ENCODE results near the gene SCAP.
A peak's percentile ranks its signal among the peaks of the same experiment; 100 is the strongest.
"Not testable (repeated sequence)": the region's sequence is repeated elsewhere in the genome, so short reads cannot be mapped to it uniquely, and the experiment has no call there.

The SCAP gene

DNA sequence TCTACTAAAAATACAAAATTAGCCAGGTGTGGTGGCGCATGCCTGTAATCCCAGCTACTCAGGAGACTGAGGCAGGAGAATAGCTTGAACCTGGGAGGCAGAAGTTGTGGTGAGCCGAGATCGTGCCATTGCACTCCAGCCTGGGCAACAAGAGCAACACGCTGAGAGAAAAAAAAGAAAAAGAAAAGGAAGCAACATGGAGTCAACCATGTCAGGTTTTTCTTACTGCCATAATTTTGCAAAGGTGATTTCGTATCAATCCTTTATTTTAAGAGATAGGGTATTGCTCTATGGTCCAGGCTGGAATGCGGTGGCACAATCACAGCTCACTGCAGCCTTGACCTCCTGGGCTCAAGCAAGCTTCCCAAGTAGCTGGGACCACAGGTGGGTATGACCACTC, 4.5 kb upstream of the SCAP start:
- not testable (repeated sequence) for DNase-seq (ENCODE audit: low read depth)

DNA sequence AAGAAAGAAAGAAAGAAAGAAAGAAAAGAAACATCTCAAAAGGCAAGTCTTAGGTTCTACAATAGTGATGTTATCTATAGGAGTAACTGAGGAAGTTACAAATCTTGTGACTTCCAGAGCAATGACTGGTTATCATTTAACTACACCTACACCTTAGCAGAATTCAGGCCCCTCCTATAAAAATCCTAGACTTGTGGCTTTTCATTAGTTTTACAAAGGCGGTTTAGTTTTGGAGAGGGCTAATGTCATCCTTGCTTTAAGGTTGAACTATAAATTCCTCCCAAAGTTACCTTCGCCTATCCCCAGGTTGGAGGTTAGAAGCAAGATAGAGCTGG, 4.1 kb upstream of the SCAP start:
- no peak for DNase-seq (ENCODE audit: low read depth)

DNA sequence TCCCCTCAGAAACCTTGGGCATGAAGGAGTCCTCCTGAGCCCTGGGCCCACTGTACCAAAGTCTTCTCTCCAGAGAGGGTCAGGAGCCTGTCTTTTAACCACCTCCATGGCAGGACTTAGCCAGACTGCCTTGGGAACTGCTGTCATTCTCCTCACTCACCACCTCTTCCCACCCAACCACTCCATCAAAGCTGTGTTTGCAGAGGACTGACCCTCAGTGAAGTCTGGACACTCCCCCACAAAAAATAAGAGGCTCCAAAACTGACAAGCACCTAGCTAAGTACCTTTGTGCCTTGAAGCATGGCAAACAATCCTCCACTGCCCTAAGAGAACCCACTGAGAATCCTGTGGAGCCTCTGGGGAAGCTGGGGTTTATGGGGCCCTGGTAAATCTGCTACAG, 2.3 kb upstream of the SCAP start:
- DNase-seq (ENCODE audit: low read depth) = no peak

DNA sequence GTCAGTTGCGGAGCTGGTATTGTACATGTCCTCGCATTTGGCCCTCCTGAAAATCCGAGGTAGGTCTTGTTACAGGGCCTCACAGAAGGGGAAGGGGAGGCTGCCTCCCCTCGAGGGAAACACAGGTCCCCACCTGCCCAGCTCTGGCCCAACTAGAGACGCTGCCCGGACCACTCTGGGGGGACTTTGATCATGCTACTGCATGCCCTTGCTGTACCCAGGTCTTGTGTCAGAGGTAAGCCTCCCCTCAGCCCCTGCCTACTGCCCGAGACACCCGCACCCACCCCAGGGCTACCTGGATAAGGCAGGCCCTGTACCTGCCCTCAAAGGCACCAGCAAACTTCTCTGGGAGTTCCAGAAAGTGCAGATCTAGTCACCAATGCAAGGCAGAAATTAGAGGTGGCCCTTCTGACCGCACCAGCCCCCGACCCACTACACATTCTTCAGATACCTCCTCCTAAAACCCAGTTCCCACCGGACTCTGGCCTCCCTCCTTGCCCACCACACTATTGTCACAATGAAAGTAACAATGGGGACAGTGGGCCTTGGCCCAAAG, 981 bp upstream of the SCAP start:
- DNase-seq (ENCODE audit: low read depth) = no peak

DNA sequence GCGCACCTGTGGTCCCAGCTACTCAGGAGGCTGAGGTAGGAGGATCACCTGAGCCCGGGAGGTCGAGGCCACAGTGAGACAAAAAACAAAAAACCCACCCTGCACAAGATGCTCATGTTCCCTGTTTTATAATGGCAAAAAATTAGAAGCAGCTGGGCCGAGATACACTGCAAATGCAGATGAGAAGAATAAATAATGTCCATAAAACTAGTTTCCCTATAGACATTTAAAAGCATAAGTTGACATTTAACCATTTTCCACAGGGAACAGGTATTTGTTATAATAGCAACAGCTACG, 537 bp upstream of the SCAP start:
- DNase-seq (ENCODE audit: low read depth) = no peak

DNA sequence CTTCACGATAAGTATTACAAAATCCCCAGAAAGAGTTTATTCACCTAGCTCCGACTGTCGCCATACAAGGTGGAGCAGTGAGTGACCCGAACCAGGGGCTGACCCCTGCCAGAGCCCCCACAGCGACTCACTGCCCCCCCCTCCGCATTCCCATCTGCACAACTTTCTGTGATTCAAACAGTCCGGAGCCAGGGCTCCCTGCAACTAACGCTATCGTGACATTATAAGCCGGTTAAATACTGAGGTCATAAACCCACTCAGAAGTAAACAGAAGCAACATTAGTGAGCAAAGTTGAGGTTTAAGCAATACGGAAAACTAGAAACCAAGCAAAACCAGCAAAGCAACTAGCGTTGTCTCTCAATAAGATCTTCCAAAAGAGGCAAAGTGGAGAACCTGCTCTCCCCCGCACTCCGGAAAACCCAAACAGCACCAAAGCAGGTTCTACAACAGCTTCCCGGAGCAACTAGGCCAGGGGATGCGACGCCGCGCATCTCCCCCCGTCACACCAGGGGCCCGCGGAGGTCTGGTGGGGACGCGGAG, 642 bp downstream of the SCAP start:
- DNase-seq (ENCODE audit: low read depth) = peak; percentile 36

DNA sequence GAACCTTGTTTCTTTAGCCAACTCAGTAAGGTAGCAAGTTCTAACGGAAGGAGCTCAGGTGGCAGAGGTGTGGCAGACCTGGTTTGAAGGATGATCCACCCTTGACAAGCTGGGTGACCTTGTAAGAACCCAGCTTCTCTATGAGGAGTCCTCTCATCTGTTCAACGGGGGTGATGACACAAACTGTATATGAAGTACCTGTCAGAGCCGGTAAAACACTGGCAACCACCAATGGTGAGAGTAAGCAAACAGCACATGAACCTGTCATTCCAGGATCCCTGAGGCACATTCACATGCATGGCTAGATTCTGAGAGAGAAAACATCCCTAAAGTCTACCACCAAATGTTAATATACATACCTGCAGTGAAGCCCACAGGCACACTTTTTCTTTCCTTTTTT, 2.4 kb downstream of the SCAP start:
- DNase-seq (ENCODE audit: low read depth) = no peak

DNA sequence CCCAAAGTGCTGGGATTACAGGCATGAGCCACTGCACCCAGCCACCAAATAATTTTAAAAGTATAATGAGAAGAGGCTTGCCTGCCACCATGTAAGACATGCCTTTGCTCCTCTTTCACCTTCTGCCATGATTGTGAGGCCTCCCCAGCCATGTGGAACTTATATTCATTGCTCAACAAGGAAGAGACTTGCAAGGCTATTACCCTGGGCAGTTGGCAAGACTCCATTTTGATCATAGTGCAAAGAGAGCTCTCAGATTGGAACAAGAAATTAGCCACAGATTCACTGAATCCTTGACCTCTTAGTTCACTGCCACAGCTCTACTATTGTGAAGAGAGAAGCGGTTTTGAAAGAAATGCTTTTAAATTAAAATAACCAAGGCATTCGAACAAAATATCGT, 6.1 kb downstream of the SCAP start:
- DNase-seq (ENCODE audit: low read depth) = no peak

DNA sequence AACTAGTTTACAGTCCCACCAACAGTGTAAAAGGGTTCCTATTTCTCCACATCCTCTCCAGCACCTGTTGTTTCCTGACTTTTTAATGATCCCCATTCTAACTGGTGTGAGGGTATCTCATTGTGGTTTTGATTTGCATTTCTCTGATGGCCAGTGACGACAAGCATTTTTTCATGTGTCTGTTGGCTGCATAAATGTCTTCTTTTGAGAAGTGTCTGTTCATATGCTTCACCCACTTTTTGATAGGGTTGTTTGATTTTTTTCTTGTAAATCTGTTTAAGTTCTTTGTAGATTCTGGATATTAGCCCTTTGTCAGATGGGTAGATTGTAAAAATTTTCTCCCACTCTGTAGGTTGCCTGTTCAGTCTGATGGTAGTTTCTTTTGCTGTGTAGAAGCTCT, 7.4 kb downstream of the SCAP start:
- not testable (repeated sequence) for DNase-seq (ENCODE audit: low read depth)

DNA sequence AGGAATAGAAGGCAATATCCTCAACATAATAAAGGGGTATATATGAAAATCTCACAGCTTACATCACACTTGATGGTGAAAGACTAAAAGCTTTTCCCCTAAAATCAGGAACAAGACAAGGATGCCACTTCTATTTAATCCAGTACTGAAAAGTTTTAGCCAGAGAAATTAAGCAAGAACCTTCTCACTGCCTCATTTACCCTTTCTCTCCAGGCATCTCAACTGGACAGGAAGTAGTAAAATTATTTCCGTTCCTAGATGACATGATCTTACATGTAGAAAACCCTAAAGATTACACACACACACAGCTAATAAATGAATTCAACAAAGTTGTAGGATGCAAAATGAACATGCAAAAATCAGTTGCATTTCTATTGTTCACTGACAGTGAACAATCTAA, 11.2 kb downstream of the SCAP start:
- no peak for DNase-seq (ENCODE audit: low read depth)

DNA sequence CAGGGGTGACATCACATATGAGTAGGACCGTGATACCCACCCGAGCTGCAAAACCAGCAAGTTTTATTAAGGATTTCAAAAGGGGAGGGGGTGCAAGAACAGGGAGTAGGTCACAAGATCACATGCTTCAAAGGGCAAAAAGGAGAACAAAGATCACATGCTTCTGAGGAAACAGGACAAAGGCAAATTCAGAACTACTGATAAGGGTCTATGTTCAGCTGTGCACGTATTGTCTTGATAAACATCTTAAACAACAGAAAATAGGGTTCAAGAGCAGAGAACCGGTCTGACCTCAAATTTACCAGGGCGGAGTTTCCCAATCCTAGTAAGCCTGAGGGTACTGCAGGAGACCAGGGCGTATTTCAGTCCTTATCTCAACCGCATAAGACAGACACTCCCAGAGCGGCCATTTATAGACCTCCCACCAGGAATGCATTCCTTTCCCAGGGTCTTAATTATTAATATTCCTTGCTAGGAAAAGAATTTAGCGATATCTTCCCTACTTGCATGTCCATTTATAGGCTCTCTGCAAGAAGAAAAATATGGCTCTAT, 16.1 kb downstream of the SCAP start:
- DNase-seq (ENCODE audit: low read depth) = not testable (repeated sequence)

DNA sequence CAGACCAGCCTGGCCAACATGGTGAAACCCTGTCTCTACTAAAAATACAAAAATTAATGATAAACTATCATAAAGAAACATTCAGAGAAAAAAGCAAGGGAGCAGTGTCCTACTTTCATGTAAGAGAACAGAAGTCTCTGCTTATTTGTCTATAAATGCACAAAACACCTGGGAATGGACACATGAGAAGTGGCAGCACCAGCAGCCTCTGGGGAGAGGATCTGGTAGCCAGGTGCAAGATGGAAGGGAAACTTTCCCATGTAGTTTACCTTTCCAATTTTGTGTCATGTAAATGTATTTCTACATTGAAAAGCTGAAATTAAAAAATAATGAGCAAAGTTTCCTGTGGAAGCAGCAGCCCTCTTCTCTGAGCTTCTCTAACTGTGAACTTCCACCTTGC, 18.8 kb downstream of the SCAP start:
- DNase-seq (ENCODE audit: low read depth) = no peak

DNA sequence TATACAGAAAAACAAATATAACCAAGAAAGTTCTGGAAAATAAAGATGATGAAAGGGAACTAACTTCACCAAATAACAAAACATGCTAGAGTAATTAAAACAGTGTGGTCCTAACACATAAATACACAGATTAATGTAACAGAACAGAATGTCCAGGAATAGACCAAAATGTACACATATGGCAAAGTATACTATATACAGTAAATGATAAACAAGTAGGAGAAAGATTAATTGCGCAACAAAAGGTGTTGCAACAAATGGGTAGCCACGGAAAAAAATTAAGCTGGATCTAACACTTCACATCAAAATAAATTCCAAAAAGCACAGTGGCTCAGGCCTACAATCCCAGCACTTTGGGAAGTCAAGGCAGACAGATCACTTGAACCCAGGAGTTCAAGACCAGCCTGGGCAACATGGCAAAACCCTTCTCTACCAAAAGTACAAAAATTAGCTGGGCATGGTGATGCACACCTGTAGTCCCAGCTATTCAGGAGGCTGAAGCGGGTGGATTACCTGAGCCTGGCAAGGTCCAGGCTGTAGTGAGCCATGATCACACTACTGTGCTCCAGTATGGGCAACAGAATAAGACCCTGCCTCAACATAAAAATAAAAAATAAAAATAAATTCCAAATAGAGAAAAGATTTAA, 19.8 kb downstream of the SCAP start:
- DNase-seq (ENCODE audit: low read depth) = no peak

DNA sequence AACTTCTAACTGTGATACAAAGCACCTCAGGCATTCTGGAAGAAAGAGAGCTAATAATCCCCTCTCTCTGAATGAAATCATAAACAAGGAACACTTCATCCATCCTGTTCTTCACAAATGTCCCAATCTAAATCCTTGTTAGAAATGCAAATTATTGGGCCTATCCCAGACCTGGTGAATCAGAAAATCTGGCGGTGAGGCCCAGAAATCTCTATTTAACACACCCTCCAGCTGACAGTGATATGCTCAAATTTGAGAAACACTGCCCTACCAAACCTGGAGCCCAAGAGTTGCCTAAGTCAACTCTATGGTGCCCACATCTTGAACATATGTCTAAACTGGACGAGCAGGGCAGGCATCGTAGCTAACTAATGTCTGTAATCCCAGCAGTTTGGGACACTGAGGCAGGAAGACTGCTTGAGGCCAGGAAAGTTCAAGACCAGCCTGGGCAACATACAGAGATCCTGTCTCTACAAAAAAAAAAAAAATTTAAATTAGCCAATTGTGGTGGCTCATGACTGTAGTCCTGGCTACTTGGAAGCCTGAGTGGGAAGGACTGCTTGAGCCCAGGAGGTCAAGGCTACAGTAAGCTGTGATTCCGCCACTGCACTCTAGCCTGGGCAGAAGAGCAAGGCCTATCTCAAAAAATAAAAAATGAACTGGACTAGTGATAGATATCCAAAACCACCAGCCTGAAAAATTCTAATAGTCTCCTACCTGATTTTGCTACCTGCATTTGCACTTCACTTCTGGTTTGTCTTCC, 23.1 kb downstream of the SCAP start:
- DNase-seq (ENCODE audit: low read depth) = no peak

DNA sequence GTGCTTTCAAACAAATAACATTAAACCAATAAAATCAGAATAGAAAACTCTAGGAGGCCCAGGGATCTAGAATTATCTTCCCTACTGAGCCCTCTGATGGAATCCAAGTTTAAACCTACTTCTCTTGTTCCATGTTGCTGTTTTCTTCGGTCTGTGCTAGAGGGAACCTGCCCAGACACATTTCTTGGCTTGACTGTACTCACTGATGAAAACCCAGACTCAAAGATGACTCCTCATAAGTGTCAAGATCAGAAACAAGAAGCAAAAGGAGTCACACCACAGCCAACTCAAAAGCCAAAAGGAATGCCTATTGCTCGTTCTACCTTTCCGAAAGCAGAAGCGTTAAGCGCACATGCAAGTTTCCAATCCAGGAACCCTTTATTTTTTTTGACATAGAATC, 31.6 kb downstream of the SCAP start:
- DNase-seq (ENCODE audit: low read depth) = no peak

DNA sequence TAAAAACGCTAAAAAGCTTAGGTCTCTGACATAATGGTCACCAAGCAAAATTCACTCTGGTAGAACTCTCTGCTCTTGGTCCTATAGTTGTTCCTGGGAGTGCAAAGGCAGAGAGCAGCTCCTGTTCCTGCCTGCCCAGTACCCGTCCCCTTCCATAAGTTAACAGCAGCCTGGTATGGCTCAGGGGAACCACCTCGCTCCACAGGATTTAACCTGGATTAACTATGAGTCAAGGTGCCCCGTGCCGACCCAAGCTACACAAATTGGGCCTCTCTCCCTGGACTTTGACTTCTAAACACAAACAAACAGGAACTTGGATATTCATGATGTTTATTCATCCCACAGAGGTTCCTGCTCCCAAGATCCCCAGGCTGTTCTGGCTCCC, 32.1 kb downstream of the SCAP start:
- DNase-seq (ENCODE audit: low read depth) = no peak

DNA sequence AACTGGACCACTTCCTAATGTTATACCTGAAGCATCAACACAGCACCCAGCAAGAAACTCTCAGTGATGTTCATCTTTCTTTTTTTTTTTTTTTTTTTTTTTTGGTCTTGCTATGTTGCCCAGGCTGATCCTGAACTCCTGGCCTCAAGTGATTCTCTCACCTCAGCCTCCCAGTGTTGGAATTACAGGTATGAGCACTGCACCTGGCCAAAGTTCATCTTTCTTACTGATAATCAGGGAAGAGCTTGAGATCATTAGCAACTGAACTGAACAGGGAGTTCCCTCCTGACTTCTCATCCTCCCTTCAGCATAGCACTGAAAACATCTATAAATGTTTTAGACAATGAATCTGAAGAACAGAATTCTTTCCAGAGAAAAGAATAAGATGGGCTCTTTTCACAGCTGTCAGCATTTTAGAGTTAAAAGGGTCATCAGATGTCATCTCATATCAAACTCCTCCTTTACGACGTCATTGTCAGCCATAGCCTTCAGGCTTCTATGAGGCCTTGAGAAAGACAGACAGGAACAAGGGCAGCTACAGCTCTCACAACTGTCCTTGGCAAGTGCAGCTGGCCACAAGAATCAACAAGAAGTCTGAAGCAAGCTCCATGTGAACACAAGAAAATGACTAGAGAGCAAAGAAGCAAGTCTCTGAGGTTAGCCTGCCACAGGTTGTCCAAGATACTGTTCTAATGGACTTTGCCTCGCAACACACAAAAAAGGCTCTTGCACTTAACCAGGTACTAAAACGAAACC, 33.8 kb downstream of the SCAP start:
- DNase-seq (ENCODE audit: low read depth) = no peak

DNA sequence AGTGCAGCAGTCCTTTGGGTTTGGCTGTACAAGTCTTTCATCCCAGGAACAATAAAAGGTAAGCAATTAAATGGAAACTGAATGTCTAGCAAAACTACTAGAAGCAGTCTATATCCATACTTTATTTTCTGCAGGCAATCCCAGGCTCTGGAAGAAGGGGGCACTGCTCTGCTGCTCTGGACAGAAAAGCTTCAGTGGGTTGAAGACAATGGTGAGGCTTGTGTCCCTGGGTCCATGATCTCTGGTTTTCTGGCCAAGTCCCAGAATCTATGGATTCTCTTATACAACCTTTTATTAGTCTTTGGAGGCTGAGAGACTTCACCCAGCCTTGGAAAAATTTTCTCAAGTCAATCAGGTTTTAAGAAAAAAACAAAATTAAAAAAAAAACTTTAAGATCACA, 35.6 kb downstream of the SCAP start:
- peak; percentile 26 for DNase-seq (ENCODE audit: low read depth)

DNA sequence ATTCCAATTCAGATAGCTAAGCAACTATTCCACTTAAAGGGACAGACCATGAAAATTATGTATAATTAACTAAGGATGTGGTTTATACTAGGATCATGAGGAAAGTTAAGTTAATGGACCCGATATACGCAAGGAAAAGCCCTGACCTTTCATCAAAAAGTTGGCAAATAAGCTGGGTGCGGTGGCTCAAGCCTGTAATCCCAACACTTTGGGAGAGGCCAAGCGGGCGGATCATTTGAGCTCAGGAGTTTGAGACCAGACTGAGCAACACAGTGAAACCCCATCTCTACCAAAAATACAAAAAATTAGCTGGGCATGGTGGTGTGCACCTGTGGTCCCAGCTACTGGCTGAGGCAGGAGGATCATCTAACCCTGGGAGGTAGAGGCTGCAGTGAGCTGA, 39.6 kb downstream of the SCAP start:
- no peak for DNase-seq (ENCODE audit: low read depth)

DNA sequence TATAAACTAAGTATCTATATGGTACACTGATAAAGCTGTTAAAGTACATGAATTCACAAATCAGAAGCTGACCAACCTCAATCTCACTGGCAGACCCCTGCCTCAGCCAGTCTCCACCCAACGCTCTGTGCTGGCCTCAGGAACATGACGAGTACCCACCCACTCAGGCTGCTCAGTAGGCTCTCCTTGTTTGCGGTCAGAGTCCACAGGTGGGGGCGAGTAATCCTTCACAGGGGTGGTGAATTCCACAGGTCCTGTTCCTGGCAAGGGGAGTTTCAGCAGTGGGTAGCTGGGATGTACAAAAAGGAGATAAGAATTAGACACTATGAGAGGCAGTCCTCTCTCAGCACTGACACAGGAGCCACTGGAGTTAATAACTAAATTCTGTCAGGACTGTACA, 40.9 kb downstream of the SCAP start:
- no peak for DNase-seq (ENCODE audit: low read depth)

DNA sequence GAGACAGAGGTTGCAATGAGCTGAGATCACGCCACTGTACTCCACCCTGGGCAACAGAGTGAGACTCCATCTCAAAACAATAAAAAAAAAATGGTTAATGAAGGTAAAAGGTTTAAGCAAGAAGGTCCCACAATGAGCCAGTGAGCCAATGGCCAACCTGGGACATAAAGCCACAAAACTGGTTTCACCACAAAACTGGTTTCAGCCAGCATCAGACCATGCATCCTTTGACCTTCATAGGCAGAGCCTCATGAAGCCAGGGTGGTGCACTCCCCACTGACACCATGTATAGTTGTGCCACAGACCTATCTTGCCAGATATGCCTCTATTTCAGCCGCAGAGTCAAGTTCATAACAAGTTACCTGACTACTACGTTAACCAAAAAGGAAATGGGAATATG, 41.9 kb downstream of the SCAP start:
- no peak for DNase-seq (ENCODE audit: low read depth)

DNA sequence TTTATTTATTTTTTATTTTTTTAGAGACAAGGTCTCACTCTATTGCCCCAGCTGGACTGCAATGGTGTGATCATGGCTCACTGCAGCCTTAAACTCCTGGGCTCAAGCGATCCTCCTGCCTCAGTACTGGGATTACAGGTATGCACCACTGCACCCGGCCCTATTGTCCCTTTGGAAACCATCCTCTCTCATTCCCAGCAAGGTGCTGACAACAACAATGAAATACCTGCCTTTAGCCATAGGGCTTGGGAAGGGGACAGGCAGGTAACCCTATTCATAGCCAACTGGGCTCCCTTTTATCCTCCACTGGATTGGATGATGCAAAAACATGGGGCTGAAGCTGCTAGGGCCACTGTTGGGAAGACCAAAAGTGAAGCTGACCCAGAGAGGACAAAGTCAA, 43.1 kb downstream of the SCAP start:
- DNase-seq (ENCODE audit: low read depth) = no peak

DNA sequence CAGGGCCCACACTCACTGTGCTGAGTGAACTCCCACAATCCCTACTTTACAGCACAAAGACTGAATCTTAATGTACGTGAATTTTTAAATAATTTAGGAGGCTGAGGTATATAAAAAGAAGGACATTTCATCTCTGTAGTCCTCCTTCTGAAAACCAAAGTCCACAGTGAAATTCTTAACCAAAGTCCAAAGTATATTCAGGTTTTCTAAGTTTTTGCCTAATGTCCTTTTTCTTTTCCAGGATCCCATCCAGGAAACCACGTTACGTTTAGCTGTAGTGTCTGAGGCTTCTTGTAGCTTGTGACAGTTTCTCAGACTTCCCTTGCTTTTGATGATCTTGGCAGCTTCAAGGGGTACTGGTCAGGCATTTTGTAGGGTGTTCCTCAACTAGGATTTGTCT, 44.5 kb downstream of the SCAP start:
- no peak for DNase-seq (ENCODE audit: low read depth)

All from ELR (cell line).